Heart right ventricle (tissue), 16 donors: ENCODE results near the gene PGLYRP3. TPM values are rescaled to one million over a fixed set of nuclear protein-coding genes. Genes with fewer than 3 reads are reported as not detected.
"Not testable (repeated sequence)": the region's sequence is repeated elsewhere in the genome, so short reads cannot be mapped to it uniquely, and the experiment has no call there.

Experiments
- ATAC-seq, 8 donors: fragments of 200-7000 bp; cut with Tn5 transposase; one replicate each; pipeline ENCODE4 v1.9.1; 2020; ENCODE audit warnings: mild to moderate bottlenecking in 8 of 8, moderate library complexity in 8 of 8, moderate number of reproducible peaks in 1 of 8
- DNase-seq, 2 donors: peaks; one replicate each; pipeline ENCODE4 v3.0.0-alpha.2; 2020
- H3K27ac ChIP-seq, 10 donors: fragments of 200-600 bp; sonication (generic) in 2 of 10; one replicate each; pipeline versions ENCODE4 v1.5.0 to v1.8.0; 2020 to 2022; ENCODE audit warnings: mild to moderate bottlenecking in 3 of 10
- H3K27me3 ChIP-seq, 7 donors: fragments of 200-600 bp; one replicate each; pipeline ENCODE4 v1.8.0; 2021 to 2022; ENCODE audit warnings: mild to moderate bottlenecking in 2 of 7
- H3K36me3 ChIP-seq, 9 donors: fragments of 200-600 bp; sonication (generic) in 1 of 9; one replicate each; pipeline versions ENCODE4 v1.5.0 to v1.8.0; 2020 to 2022; ENCODE audit warnings: mild to moderate bottlenecking in 2 of 9
- H3K4me1 ChIP-seq, 9 donors: fragments of 200-600 bp; sonication (generic) in 1 of 9; one replicate each; pipeline versions ENCODE4 v1.5.0 to v1.8.0; 2020 to 2022; ENCODE audit warnings: mild to moderate bottlenecking in 4 of 9
- H3K4me3 ChIP-seq, 10 donors: fragments of 200-600 bp; sonication (generic) in 2 of 10; one replicate each; pipeline versions ENCODE4 v1.5.0 to v1.8.0; 2020 to 2022; ENCODE audit warnings: mild to moderate bottlenecking in 7 of 10, moderate library complexity in 2 of 10
- H3K9me3 ChIP-seq, 11 donors: fragments of 200-600 bp in 10 of 11; sonication (generic) in 2 of 11; one replicate each; pipeline versions ENCODE4 v1.5.0 to v1.8.0; 2013 to 2022; ENCODE audit warnings: mild to moderate bottlenecking in 2 of 11, control low read depth in 1 of 11, moderate library complexity in 1 of 11
- CTCF ChIP-seq, 9 donors: fragments of 200-600 bp; sonication (generic) in 2 of 9; IDR thresholded peaks; one replicate each; pipeline versions ENCODE4 v1.5.0 to v1.8.0; 2021 to 2022; ENCODE audit warnings: antibody characterized with exemption in 9 of 9, mild to moderate bottlenecking in 5 of 9, moderate library complexity in 1 of 9
- WGBS, 2 donors: extraction: QIAGEN DNeasy Blood & Tissue Kit; methylation state at CpG; one replicate each; pipeline ENCODE4 v1.1.7; 2013; ENCODE audit warnings: inconsistent platforms in 1 of 2; 5-methylcytosine and 5-hydroxymethylcytosine counted together
- intact Hi-C, 10 donors: fragments of 100-400 bp; cut with DNase I; formaldehyde crosslinking; loops; one replicate each; pipeline versions ENCODE4 v1.11.1 to v1.14.2; 2022
- polyA plus RNA-seq, 2 donors: library from polyadenylated mRNA; stranded (reverse); fragments of 200-250 nt; gene quantifications; one replicate each; pipeline ENCODE4 v1.2.3, GENCODE V29; 2013
- total RNA-seq, 10 donors: library from RNA; stranded (reverse); fragmentation: NEBNext Ultra II Directional in 3 of 10; extraction: Animal tissue kit (Norgen Biotek cat#: 25700) in 3 of 10; gene quantifications; one replicate each; pipeline versions ENCODE4 v1.2.1 to v1.2.4, GENCODE V29; 2021 to 2023
- donor health status: Arrhythmogenic right ventricular cardiomyopathy.
- donor health status: ischemic (EF 13 %, LVEDD 7.1; RV severe dilation, severe dysfunction).
- donor health status: healthy with polysubstance abuse.
- donor health status: DM: no; HTN: yes; CAD: no.
- donor health status: DM: no; HTN: no; CAD: no.
- donor health status: ischemic (EF 25% LVEDD 6.9; RV normal size, moderate dysfunction).
- donor health status: ischemic (EF 25% LVEDD 5.7; RV mildly dilated, moderate dysfunction).
- donor health status: healthy.
- donor health status: DM: yes; HTN: yes; CAD: no.
- donor health status: Ischemic cardiomyopathy.
- donor health status: ischemic (EF 35%, LVEDD 5.7; RV mildly dilated, moderate dysfunction).
- donor health status: nonischemic (EF 11% LVEDD 7.7; RV severe dilation, severe dysfunction).
- donor health status: DM: yes; HTN: yes; CAD: no.
- donor health status: PGD.
- donor health status: ischemic (EF 29% LVEDD 5.4; RV normal size, mild dysfunction).
- donor health status: nonischemic (EF 23%, LVEDD 6.1; RV moderate dilation, normal function).

The PGLYRP3 gene
- total and polyA plus RNA-seq, 12 donors, result not detected

GRCh38 chr1:153336650-153337049 is 23.9 kb upstream of the PGLYRP3 start:
- peaks cover 0 to 13% (median 3%) of the 10 kb centered on the region in 7 donors for H3K27me3 ChIP-seq
- H3K27ac ChIP-seq, result no peak overlapping the region
- H3K4me3 ChIP-seq, result no peak overlapping the region
- intact Hi-C loops, result no loop called here
- peaks cover 0 to 11% (median 0%) of the 10 kb centered on the region in 11 donors for H3K9me3 ChIP-seq
- H3K36me3 ChIP-seq, result no peaks in the 10 kb centered on the region
- H3K4me1 ChIP-seq, result no peaks in the 10 kb centered on the region
- no peak for ATAC-seq
- TF ChIP-seq CTCF (IDR thresholded peaks at IDR 0.05), result no peak
- no peak for DNase-seq

- 84 to 93% methylated on average over 1 of the region's 1 CpG for WGBS, 2 donors
- intact Hi-C loops, result no loop called here
- peaks cover 0 to 27% (median 3%) of the 10 kb centered on the region in 11 donors for H3K9me3 ChIP-seq
- no peaks in the 10 kb centered on the region for H3K4me1 ChIP-seq
- ATAC-seq (no peak), DNase-seq (no peak)
- TF ChIP-seq CTCF (IDR thresholded peaks at IDR 0.05), result no peak
- no peak overlapping the region for H3K27ac ChIP-seq
- H3K4me3 ChIP-seq, result no peak overlapping the region
- H3K27me3 ChIP-seq, result peaks cover 0 to 2% (median 0%) of the 10 kb centered on the region in 7 donors
- no peaks in the 10 kb centered on the region for H3K36me3 ChIP-seq
Measured at GRCh38 chr1:153333902-153334301, 21.1 kb upstream of the PGLYRP3 start.

GRCh38 chr1:153324912-153325311 is 12.2 kb upstream of the PGLYRP3 start:
- no peak overlapping the region for H3K4me3 ChIP-seq
- H3K27me3 ChIP-seq, result peaks cover 0 to 8% (median 0%) of the 10 kb centered on the region in 7 donors
- DNase-seq (no peak), ATAC-seq (no peak)
- peaks cover 0 to 70% (median 29%) of the 10 kb centered on the region in 11 donors for H3K9me3 ChIP-seq
- intact Hi-C loops, result no loop called here
- H3K27ac ChIP-seq, result no peak overlapping the region
- H3K4me1 ChIP-seq, result no peaks in the 10 kb centered on the region
- no peaks in the 10 kb centered on the region for H3K36me3 ChIP-seq
- no peak for TF ChIP-seq CTCF (IDR thresholded peaks at IDR 0.05)

- DNase-seq, result no peak
- no peak for TF ChIP-seq CTCF (IDR thresholded peaks at IDR 0.05)
- H3K27ac ChIP-seq, result no peak overlapping the region
- no peaks in the 10 kb centered on the region for H3K4me1 ChIP-seq
- ATAC-seq, result no peak
- WGBS, 2 donors, result 2 to 38% methylated on average over 1 of the region's 1 CpG
- H3K36me3 ChIP-seq, result no peaks in the 10 kb centered on the region
- H3K27me3 ChIP-seq, result peaks cover 0 to 12% (median 0%) of the 10 kb centered on the region in 7 donors
- H3K4me3 ChIP-seq, result no peak overlapping the region
- H3K9me3 ChIP-seq, result peaks cover 0 to 48% (median 29%) of the 10 kb centered on the region in 11 donors
- intact Hi-C loops, result no loop called here
Measured at GRCh38 chr1:153322568-153322967, 9.8 kb upstream of the PGLYRP3 start.

GRCh38 chr1:153318145-153318544 is 5.4 kb upstream of the PGLYRP3 start:
- intact Hi-C loops, DNase-seq, H3K4me1 ChIP-seq, ATAC-seq, H3K36me3 ChIP-seq, H3K27ac ChIP-seq, H3K4me3 ChIP-seq: not testable (repeated sequence)
- Histone ChIP-seq H3K9me3 (peaks cover 0 to 38% (median 14%) of the 10 kb centered on the region in 11 donors), H3K27me3 (peaks cover 0 to 12% (median 0%) of the 10 kb centered on the region in 7 donors)
- WGBS, 2 donors, result 81 to 86% methylated on average over 7 of the region's 7 CpGs

GRCh38 chr1:153316013-153316412 is 3.3 kb upstream of the PGLYRP3 start:
- ATAC-seq, DNase-seq, intact Hi-C loops, H3K4me3 ChIP-seq, H3K27ac ChIP-seq, H3K4me1 ChIP-seq, H3K36me3 ChIP-seq: not testable (repeated sequence)
- Histone ChIP-seq H3K27me3 (peaks cover 0 to 12% (median 0%) of the 10 kb centered on the region in 7 donors), H3K9me3 (peaks cover 0 to 18% (median 0%) of the 10 kb centered on the region in 11 donors)

- H3K4me3 ChIP-seq, result not testable (repeated sequence)
Measured at GRCh38 chr1:153314388-153314787, 1.6 kb upstream of the PGLYRP3 start.

More at GRCh38 chr1:153314388-153314787, 1.6 kb upstream of the PGLYRP3 start:
- H3K27me3 ChIP-seq, H3K4me1 ChIP-seq, DNase-seq, intact Hi-C loops, H3K36me3 ChIP-seq, H3K27ac ChIP-seq, ATAC-seq: not testable (repeated sequence)
- H3K9me3 ChIP-seq, result peaks cover 0 to 12% (median 0%) of the 10 kb centered on the region in 11 donors
